ENCODE measurements around the gene SNRPD1. TPM values are rescaled to one million over a fixed set of nuclear protein-coding genes. Genes with fewer than 3 reads are reported as not detected.
"Not testable (repeated sequence)": the region's sequence is repeated elsewhere in the genome, so short reads cannot be mapped to it uniquely, and the experiment has no call there.

Gene SNRPD1
- total RNA-seq, 6 donors from 2014 or later: 2.1 to 35.8 (median 14.4) TPM

GRCh38 chr18:21669736-21670285 lies 57.7 kb downstream of the SNRPD1 start:
- H3K27ac ChIP-seq: no peak overlapping the region
- no peaks in the 10 kb centered on the region for H3K4me1 ChIP-seq
- no peak overlapping the region for H3K4me3 ChIP-seq
- TF ChIP-seq POLR2A (IDR thresholded peaks at IDR 0.05) (no peak), CTCF (IDR thresholded peaks at IDR 0.05) (no peak), POLR2AphosphoS5 (IDR thresholded peaks at IDR 0.05) (no peak), EP300 (IDR thresholded peaks at IDR 0.05) (no peak)
- no peaks in the 10 kb centered on the region for H3K27me3 ChIP-seq
- ATAC-seq (ENCODE audit: low FRiP score in 2 of 2) (no peak), DNase-seq (no peak)
- no peaks in the 10 kb centered on the region for H3K9me3 ChIP-seq
- WGBS, 2 donors: 87 to 88% methylated on average over 7 to 9 of the region's 9 CpGs
- no peaks in the 10 kb centered on the region for H3K36me3 ChIP-seq

GRCh38 chr18:21672521-21673267 lies 60.6 kb downstream of the SNRPD1 start:
- DNase-seq (no peak), ATAC-seq (ENCODE audit: low FRiP score in 2 of 2) (no peak)
- Histone ChIP-seq H3K4me3 (no peak overlapping the region), H3K27me3 (no peaks in the 10 kb centered on the region), H3K27ac (no peak overlapping the region), H3K4me1 (no peaks in the 10 kb centered on the region), H3K9me3 (no peaks in the 10 kb centered on the region), H3K36me3 (no peaks in the 10 kb centered on the region)
- WGBS, 2 donors: 86 to 90% methylated on average over 3 of the region's 3 CpGs
- TF ChIP-seq EP300 (IDR thresholded peaks at IDR 0.05) (no peak), POLR2AphosphoS5 (IDR thresholded peaks at IDR 0.05) (no peak), CTCF (IDR thresholded peaks at IDR 0.05) (no peak)

DNA sequence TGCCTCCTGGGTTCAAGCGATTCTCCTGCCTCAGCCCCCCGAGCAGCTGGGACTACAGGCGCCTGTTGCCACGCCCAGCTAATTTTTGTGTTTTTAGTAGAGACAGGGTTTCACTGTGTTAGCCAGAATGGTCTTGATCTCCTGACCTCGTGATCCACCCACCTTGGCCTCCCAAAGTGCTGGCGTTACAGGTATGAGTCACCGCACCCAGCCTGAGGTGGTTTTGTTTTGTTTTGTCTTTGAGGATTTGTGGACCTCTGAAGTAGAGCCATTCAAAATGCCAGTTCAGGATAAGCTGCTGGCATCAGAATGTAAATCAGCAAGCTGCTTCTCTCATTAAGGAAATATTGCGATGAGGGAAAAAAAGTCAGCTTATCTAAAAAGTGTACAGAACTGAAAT lies 63.2 kb downstream of the SNRPD1 start:
- H3K27me3 ChIP-seq; H3K4me1 ChIP-seq; H3K4me3 ChIP-seq; H3K36me3 ChIP-seq; H3K9me3 ChIP-seq; H3K27ac ChIP-seq; ATAC-seq (ENCODE audit: low FRiP score in 2 of 2); DNase-seq: not testable (repeated sequence)
- 94 to 97% methylated on average over 8 of the region's 8 CpGs for WGBS, 2 donors

DNA sequence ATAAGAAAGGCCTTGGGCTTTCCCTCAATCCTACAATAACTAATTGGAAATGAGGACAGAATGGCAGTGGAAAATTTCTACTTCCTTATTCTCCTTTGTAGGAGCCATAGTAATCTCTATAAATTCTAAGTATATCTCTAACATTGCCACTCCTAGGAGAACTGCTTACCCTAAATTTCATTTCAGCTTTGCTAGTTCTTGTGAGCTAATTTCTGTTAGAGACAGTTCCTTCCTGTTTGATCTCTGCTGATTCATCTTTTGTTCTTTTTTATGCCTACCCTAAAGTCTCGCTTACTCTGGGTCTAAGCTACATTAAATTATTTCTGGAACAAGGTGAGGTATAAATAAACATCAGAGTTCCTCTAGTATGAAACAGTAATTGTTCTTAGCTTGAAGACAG lies 66.7 kb downstream of the SNRPD1 start:
- Histone ChIP-seq H3K9me3 (no peaks in the 10 kb centered on the region), H3K4me1 (peaks cover 0 to 14% (median 8%) of the 10 kb centered on the region in 4 donors), H3K4me3 (no peak overlapping the region), H3K27ac (no peak overlapping the region), H3K36me3 (no peaks in the 10 kb centered on the region), H3K27me3 (no peaks in the 10 kb centered on the region)
- no peak for TF ChIP-seq POLR2AphosphoS5 (IDR thresholded peaks at IDR 0.05)
- DNase-seq (no peak), ATAC-seq (ENCODE audit: low FRiP score in 2 of 2) (no peak)
- 49 to 56% methylated on average over 1 of the region's 1 CpG for WGBS, 2 donors

DNA sequence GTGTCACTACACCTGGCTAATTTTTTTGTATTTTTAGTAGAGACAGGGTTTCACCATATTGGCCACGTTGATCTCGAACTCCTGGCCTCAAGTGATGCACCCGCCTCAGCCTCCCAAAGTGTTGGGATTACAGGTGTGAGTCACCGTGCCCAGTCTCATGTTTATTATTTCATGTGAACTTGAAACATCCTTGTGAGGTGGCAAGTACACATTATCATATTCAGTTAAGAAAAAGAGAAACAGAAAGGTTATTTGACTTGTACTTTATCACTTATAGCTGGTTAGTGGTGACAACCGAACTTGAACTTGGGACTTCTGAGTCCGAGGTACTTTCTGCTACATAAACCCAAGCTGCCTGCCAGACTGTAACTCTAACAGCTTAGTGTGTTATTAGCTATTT lies 68.0 kb downstream of the SNRPD1 start:
- no peak overlapping the region for H3K27ac ChIP-seq
- H3K36me3 ChIP-seq: no peaks in the 10 kb centered on the region
- no peak for TF ChIP-seq POLR2A (IDR thresholded peaks at IDR 0.05)
- no peak for TF ChIP-seq EP300 (IDR thresholded peaks at IDR 0.05)
- TF ChIP-seq POLR2AphosphoS5 (IDR thresholded peaks at IDR 0.05): no peak
- TF ChIP-seq CTCF (IDR thresholded peaks at IDR 0.05): no peak
- DNase-seq: no peak
- peaks cover 0 to 14% (median 8%) of the 10 kb centered on the region in 4 donors for H3K4me1 ChIP-seq
- H3K27me3 ChIP-seq: no peaks in the 10 kb centered on the region
- WGBS, 2 donors: 96% methylated on average over 6 of the region's 6 CpGs
- no peak for ATAC-seq (ENCODE audit: low FRiP score in 2 of 2)
- H3K4me3 ChIP-seq: no peak overlapping the region
- no peaks in the 10 kb centered on the region for H3K9me3 ChIP-seq

Measured in upper lobe of left lung (tissue), 6 donors.